ENCODE results near the gene ASB4. TPM values are rescaled to one million over a fixed set of nuclear protein-coding genes. Genes with fewer than 3 reads are reported as not detected.

ASB4 gene
- polyA plus RNA-seq, 1 donor from 2014 or later: 0.53 TPM

Other genes starting within 250 kb of the ASB4 start
- gene PON1, start 161.4 kb upstream of the ASB4 start, polyA plus RNA-seq (ENCODE audit: insufficient read depth, low read depth, low replicate concordance): 28.8 TPM
- 0.56 TPM for gene PON3, start 89.6 kb upstream of the ASB4 start, polyA plus RNA-seq (ENCODE audit: insufficient read depth, low read depth, low replicate concordance)
- gene PON2, start 50.9 kb upstream of the ASB4 start, polyA plus RNA-seq (ENCODE audit: insufficient read depth, low read depth, low replicate concordance): 94.2 TPM
- gene PDK4, start 110.6 kb downstream of the ASB4 start, polyA plus RNA-seq (ENCODE audit: insufficient read depth, low read depth, low replicate concordance): 25.9 TPM

Data from brain (organoid and tissue), 1 donor.